Lung (tissue), 13 donors: Measurements from ENCODE around the gene CGB3. TPM values are rescaled to one million over a fixed set of nuclear protein-coding genes. Genes with fewer than 3 reads are reported as not detected.

Experiments
- ATAC-seq: fragments of 200-7000 bp; cut with Tn5 transposase; one replicate; pipeline ENCODE4 v1.9.1; 2020; ENCODE audit warnings: moderate number of reproducible peaks; ENCODE audit not compliant: insufficient read depth, low FRiP score
- DNase-seq, 3 donors: peaks; one replicate each; pipeline ENCODE4 v3.0.0-alpha.2; 2013 to 2017
- H3K27ac ChIP-seq, 2 donors: one replicate each; pipeline ENCODE4 v1.5.1; 2013; ENCODE audit warnings: mild to moderate bottlenecking in 2 of 2, moderate library complexity in 2 of 2, control low read depth in 1 of 2, inconsistent platforms in 1 of 2, low read depth in 1 of 2, low read length in 1 of 2
- H3K27me3 ChIP-seq, 3 donors: one replicate each; pipeline ENCODE4 v1.5.1; 2013; ENCODE audit warnings: low read length in 2 of 3; ENCODE audit not compliant: control insufficient read depth in 3 of 3, insufficient read depth in 3 of 3
- H3K36me3 ChIP-seq, 4 donors: one replicate each; pipeline ENCODE4 v1.5.1; 2013; ENCODE audit warnings: low read length in 4 of 4, mild to moderate bottlenecking in 1 of 4, moderate library complexity in 1 of 4; ENCODE audit not compliant: control insufficient read depth in 4 of 4, insufficient read depth in 4 of 4
- H3K4me1 ChIP-seq, 5 donors: one replicate each; pipeline ENCODE4 v1.5.1; 2013; ENCODE audit warnings: low read length in 5 of 5, mild to moderate bottlenecking in 2 of 5, moderate library complexity in 1 of 5; ENCODE audit not compliant: control insufficient read depth in 5 of 5, insufficient read depth in 5 of 5
- H3K4me3 ChIP-seq: one replicate; pipeline ENCODE4 v1.5.1; 2013; ENCODE audit warnings: mild to moderate bottlenecking, control low read depth, moderate library complexity
- H3K9ac ChIP-seq, 2 donors: one replicate each; pipeline ENCODE4 v1.5.1; 2013; ENCODE audit warnings: low read length in 2 of 2, control low read depth in 1 of 2; ENCODE audit not compliant: insufficient read depth in 1 of 2
- H3K9me3 ChIP-seq, 4 donors: one replicate each; pipeline ENCODE4 v1.5.1; 2013; ENCODE audit warnings: low read length in 3 of 4, mild to moderate bottlenecking in 1 of 4, moderate library complexity in 1 of 4; ENCODE audit not compliant: control insufficient read depth in 4 of 4, insufficient read depth in 3 of 4
- WGBS, 2 donors: extraction: QIAGEN DNeasy Blood & Tissue Kit; methylation state at CpG; one replicate each; pipeline ENCODE4 v1.1.7; 2013; 5-methylcytosine and 5-hydroxymethylcytosine counted together
- polyA plus RNA-seq, 2 donors: library from polyadenylated mRNA; stranded (reverse); fragments of 200-250 nt; gene quantifications; one replicate each; pipeline ENCODE4 v1.2.1, GENCODE V29; 2013
- small RNA-seq: library from RNA; depleted of rRNA; stranded (forward); fragments of <200 nt; gene quantifications from one replicate; pipeline ENCODE3, GENCODE V24; 2014; ENCODE audit warnings: low replicate concordance
- total RNA-seq, 2 donors: library from RNA; depleted of rRNA in 1 of 2; stranded (reverse); fragments of >200 nt in 1 of 2; gene quantifications; one replicate each; pipeline ENCODE4 v1.2.1, GENCODE V29; 2014 to 2021
- TF ChIP-seq, protein P1 (sequence below): IDR thresholded peaks from 2 replicates; pipeline ENCODE4 v1.5.1; 2012; ENCODE audit warnings: mild to moderate bottlenecking; ENCODE audit errors: control extremely low read depth, extremely low read depth
- donor health status: control.
- donor health status: control.
- donor health status: Bipolar disorder and iron deficiency.
- donor health status: healthy.
- donor health status: DM: yes; HTN: yes; CAD: no.

Gene CGB3
- total and polyA plus RNA-seq, 4 donors = not detected

DNA sequence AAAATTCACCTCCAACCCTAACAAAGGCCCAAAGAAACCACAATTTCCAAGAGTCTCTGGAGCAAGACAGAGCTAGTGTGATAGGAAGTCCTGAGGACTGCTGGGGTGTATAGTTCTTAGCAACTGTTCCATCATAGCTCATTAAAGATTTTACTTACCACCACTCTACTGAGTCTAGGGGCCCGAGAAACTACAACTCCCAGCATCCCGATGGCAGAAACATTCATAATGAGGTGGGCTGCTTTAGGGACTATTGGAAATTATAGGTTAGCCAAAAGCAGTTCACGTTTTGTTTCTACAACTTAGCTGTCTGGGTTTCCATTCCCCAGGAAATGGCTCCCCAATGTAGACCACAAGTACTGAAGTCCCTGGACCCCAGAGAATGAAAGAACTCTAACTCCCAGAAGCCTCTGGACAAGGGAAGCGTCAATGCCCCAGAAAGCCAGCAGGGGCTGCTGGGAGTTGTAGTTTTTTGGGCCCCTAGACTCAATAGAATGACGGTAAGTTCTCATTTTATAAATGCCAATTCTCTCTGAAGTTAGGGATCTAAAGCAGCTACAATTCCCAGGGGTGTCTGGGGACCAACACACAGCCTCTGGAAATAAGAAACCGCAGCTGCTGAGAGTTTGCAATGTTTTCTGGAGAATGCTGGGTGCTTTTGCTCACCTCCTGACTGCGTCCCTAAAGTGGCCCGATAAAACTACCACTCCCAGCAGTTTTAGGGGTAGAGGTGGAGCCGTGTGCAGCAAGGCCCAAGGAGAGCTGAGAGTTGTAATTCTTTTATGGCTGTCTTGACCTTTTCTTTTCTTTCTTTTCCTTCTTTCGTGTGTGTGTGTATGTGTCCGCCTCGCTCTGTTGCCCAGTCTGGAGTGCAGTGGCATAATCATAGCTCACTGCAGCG is 47.9 kb downstream of the CGB3 start:
- no peaks in the 10 kb centered on the region for H3K9me3 ChIP-seq
- TF ChIP-seq, protein P1, sequence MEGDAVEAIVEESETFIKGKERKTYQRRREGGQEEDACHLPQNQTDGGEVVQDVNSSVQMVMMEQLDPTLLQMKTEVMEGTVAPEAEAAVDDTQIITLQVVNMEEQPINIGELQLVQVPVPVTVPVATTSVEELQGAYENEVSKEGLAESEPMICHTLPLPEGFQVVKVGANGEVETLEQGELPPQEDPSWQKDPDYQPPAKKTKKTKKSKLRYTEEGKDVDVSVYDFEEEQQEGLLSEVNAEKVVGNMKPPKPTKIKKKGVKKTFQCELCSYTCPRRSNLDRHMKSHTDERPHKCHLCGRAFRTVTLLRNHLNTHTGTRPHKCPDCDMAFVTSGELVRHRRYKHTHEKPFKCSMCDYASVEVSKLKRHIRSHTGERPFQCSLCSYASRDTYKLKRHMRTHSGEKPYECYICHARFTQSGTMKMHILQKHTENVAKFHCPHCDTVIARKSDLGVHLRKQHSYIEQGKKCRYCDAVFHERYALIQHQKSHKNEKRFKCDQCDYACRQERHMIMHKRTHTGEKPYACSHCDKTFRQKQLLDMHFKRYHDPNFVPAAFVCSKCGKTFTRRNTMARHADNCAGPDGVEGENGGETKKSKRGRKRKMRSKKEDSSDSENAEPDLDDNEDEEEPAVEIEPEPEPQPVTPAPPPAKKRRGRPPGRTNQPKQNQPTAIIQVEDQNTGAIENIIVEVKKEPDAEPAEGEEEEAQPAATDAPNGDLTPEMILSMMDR = no peak
- peaks cover 15 to 28% (median 21%) of the 10 kb centered on the region in 4 donors for H3K36me3 ChIP-seq
- ATAC-seq = no peak
- WGBS, 2 donors = 88 to 89% methylated on average over 13 of the region's 13 CpGs
- DNase-seq = peak in 2 of 3 donors; percentile 37 to 40
- H3K4me1 ChIP-seq = peaks cover 0 to 2% (median 0%) of the 10 kb centered on the region in 5 donors
- no peak overlapping the region for H3K4me3 ChIP-seq
- no peak overlapping the region for H3K27ac ChIP-seq
- no peak overlapping the region for H3K9ac ChIP-seq
- H3K27me3 ChIP-seq = no peaks in the 10 kb centered on the region

Small RNA genes within 50 kb of the gene (small RNA-seq; reads per million reads assigned to genes)
- 0.17 reads per million for gene MIR6798

Other genes starting within 250 kb of the CGB3 start
- gene BCAT2, start 213.3 kb downstream of the CGB3 start, total RNA-seq = 10 to 100 TPM; 36.5 to 93.7 TPM
- 10 to 100 TPM; 63.9 to 72.7 TPM for gene BCAT2, start 213.3 kb downstream of the CGB3 start, polyA plus RNA-seq
- gene HSD17B14, start 187.8 kb downstream of the CGB3 start, total RNA-seq = 10 to 100 TPM; 12.8 to 17.9 TPM
- gene HSD17B14, start 187.8 kb downstream of the CGB3 start, polyA plus RNA-seq = 10 to 100 TPM in 1 of 2 donors, 1 to 10 TPM in 1; 9.0 to 39.1 TPM
- 10 to 100 TPM in 1 of 2 donors, 1 to 10 TPM in 1; 8.4 to 57.7 TPM for gene PLEKHA4, start 155.7 kb downstream of the CGB3 start, total RNA-seq
- gene PLEKHA4, start 155.7 kb downstream of the CGB3 start, polyA plus RNA-seq = 10 to 100 TPM; 19.3 to 22.0 TPM
- 100 to 1,000 TPM; 101 to 104 TPM for gene PPP1R15A, start 151.9 kb downstream of the CGB3 start, total RNA-seq
- 100 to 1,000 TPM; 203 to 208 TPM for gene PPP1R15A, start 151.9 kb downstream of the CGB3 start, polyA plus RNA-seq
- under 1 TPM; 0.31 to 0.54 TPM for gene TULP2, start 125.6 kb downstream of the CGB3 start, total RNA-seq
- under 1 TPM; 0.13 to 0.20 TPM for gene TULP2, start 125.6 kb downstream of the CGB3 start, polyA plus RNA-seq
- 100 to 1,000 TPM; 214 to 346 TPM for gene NUCB1, start 124.0 kb downstream of the CGB3 start, total RNA-seq
- gene NUCB1, start 124.0 kb downstream of the CGB3 start, polyA plus RNA-seq = 100 to 1,000 TPM; 362 to 367 TPM
- gene DHDH, start 90.6 kb downstream of the CGB3 start, total RNA-seq = 1 to 10 TPM in 1 of 2 donors, under 1 TPM in 1; 0.51 to 2.8 TPM
- gene DHDH, start 90.6 kb downstream of the CGB3 start, polyA plus RNA-seq = 1 to 10 TPM in 1 of 2 donors, under 1 TPM in 1; 1.00 to 6.0 TPM
- 100 to 1,000 TPM in 1 of 2 donors, 10 to 100 TPM in 1; 25.9 to 109 TPM for gene BAX, start 69.5 kb downstream of the CGB3 start, total RNA-seq
- 100 to 1,000 TPM in 1 of 2 donors, 10 to 100 TPM in 1; 99.0 to 121 TPM for gene BAX, start 69.5 kb downstream of the CGB3 start, polyA plus RNA-seq
- gene FTL, start 59.0 kb downstream of the CGB3 start, total RNA-seq = 1,000 to 10,000 TPM; 2,880 to 6,540 TPM
- gene FTL, start 59.0 kb downstream of the CGB3 start, polyA plus RNA-seq = over 10,000 TPM; 17,775 to 22,369 TPM
- gene GYS1, start 31.0 kb downstream of the CGB3 start, total RNA-seq = 10 to 100 TPM; 34.1 to 49.7 TPM
- 10 to 100 TPM; 22.7 to 29.7 TPM for gene GYS1, start 31.0 kb downstream of the CGB3 start, polyA plus RNA-seq
- 100 to 1,000 TPM in 1 of 2 donors, 10 to 100 TPM in 1; 85.6 to 108 TPM for gene RUVBL2, start 30.4 kb downstream of the CGB3 start, total RNA-seq
- 100 to 1,000 TPM in 1 of 2 donors, 10 to 100 TPM in 1; 80.7 to 112 TPM for gene RUVBL2, start 30.4 kb downstream of the CGB3 start, polyA plus RNA-seq
- under 1 TPM in 1 of 2 donors, not detected in 1; 0.74 TPM for gene LHB, start 7.2 kb downstream of the CGB3 start, total RNA-seq
- under 1 TPM; 0.32 to 0.67 TPM for gene LHB, start 7.2 kb downstream of the CGB3 start, polyA plus RNA-seq
- gene CGB2, start 7.6 kb upstream of the CGB3 start, total RNA-seq = under 1 TPM in 1 of 2 donors, not detected in 1; 0.58 TPM
- gene CGB2, start 7.6 kb upstream of the CGB3 start, polyA plus RNA-seq = not detected
- not detected for gene CGB1, start 12.6 kb upstream of the CGB3 start, total RNA-seq
- gene CGB1, start 12.6 kb upstream of the CGB3 start, polyA plus RNA-seq = not detected
- not detected for gene CGB5, start 19.5 kb upstream of the CGB3 start, total RNA-seq
- gene CGB5, start 19.5 kb upstream of the CGB3 start, polyA plus RNA-seq = not detected
- not detected for gene CGB8, start 24.8 kb upstream of the CGB3 start, total RNA-seq
- not detected for gene CGB8, start 24.8 kb upstream of the CGB3 start, polyA plus RNA-seq
- under 1 TPM; 0.11 to 0.21 TPM for gene CGB7, start 33.4 kb upstream of the CGB3 start, total RNA-seq
- under 1 TPM; 0.29 to 0.57 TPM for gene CGB7, start 33.4 kb upstream of the CGB3 start, polyA plus RNA-seq
- 1 to 10 TPM; 2.1 to 2.9 TPM for gene NTF4, start 40.5 kb upstream of the CGB3 start, total RNA-seq
- gene NTF4, start 40.5 kb upstream of the CGB3 start, polyA plus RNA-seq = 1 to 10 TPM; 2.8 to 5.2 TPM
- not detected for gene KCNA7, start 48.4 kb upstream of the CGB3 start, total RNA-seq
- gene KCNA7, start 48.4 kb upstream of the CGB3 start, polyA plus RNA-seq = not detected
- 100 to 1,000 TPM; 168 to 251 TPM for gene SNRNP70, start 61.1 kb upstream of the CGB3 start, total RNA-seq
- 100 to 1,000 TPM; 143 to 191 TPM for gene SNRNP70, start 61.1 kb upstream of the CGB3 start, polyA plus RNA-seq
- gene LIN7B, start 90.0 kb upstream of the CGB3 start, total RNA-seq = 1 to 10 TPM; 6.6 to 7.8 TPM
- gene LIN7B, start 90.0 kb upstream of the CGB3 start, polyA plus RNA-seq = 10 to 100 TPM in 1 of 2 donors, 1 to 10 TPM in 1; 6.4 to 12.4 TPM
- gene C19orf73, start 94.8 kb upstream of the CGB3 start, total RNA-seq = 1 to 10 TPM in 1 of 2 donors, not detected in 1; 1.9 TPM
- gene C19orf73, start 94.8 kb upstream of the CGB3 start, polyA plus RNA-seq = 1 to 10 TPM; 3.1 to 4.3 TPM
- gene PPFIA3, start 95.2 kb upstream of the CGB3 start, total RNA-seq = 1 to 10 TPM; 3.0 to 8.4 TPM
- 10 to 100 TPM in 1 of 2 donors, 1 to 10 TPM in 1; 8.8 to 10.6 TPM for gene PPFIA3, start 95.2 kb upstream of the CGB3 start, polyA plus RNA-seq
- gene HRC, start 131.1 kb upstream of the CGB3 start, total RNA-seq = 1 to 10 TPM in 1 of 2 donors, under 1 TPM in 1; 0.18 to 5.7 TPM
- 1 to 10 TPM in 1 of 2 donors, under 1 TPM in 1; 0.14 to 2.0 TPM for gene HRC, start 131.1 kb upstream of the CGB3 start, polyA plus RNA-seq
- gene TRPM4, start 133.5 kb upstream of the CGB3 start, total RNA-seq = 10 to 100 TPM; 19.8 to 70.1 TPM
- 10 to 100 TPM; 15.6 to 24.9 TPM for gene TRPM4, start 133.5 kb upstream of the CGB3 start, polyA plus RNA-seq